Mesendoderm (in vitro differentiated cells): ENCODE measurements around the gene EPAS1.

Experiments used
- DNase-seq: peaks from one replicate; pipeline ENCODE4 v3.0.0; 2013
- H2AK5ac ChIP-seq: 2 replicates; pipeline ENCODE4 v1.6.1; 2013; ENCODE audit warnings: low read length, inconsistent platforms
- H2BK120ac ChIP-seq: 2 replicates; pipeline ENCODE4 v1.6.1; 2013; ENCODE audit warnings: low read depth, mild to moderate bottlenecking, low read length, moderate library complexity, mixed read lengths
- H2BK15ac ChIP-seq: replicated peaks from 2 replicates; pipeline ENCODE4 v1.6.1; 2013; ENCODE audit warnings: low read depth, mild to moderate bottlenecking, moderate library complexity
- H2BK5ac ChIP-seq: 2 replicates; pipeline ENCODE4 v1.6.1; 2013; ENCODE audit warnings: low read length, inconsistent platforms
- H3K18ac ChIP-seq: 2 replicates; pipeline ENCODE4 v1.6.1; 2013; ENCODE audit warnings: mild to moderate bottlenecking, low read length, mixed read lengths
- H3K23ac ChIP-seq: one replicate; pipeline ENCODE4 v1.6.1; 2013; ENCODE audit warnings: low read length
- H3K27ac ChIP-seq: 2 replicates; pipeline ENCODE4 v1.5.1; 2013; ENCODE audit warnings: low read depth, mild to moderate bottlenecking, inconsistent platforms, low read length, moderate library complexity
- H3K27me3 ChIP-seq: 2 replicates; pipeline ENCODE4 v1.6.1; 2013; ENCODE audit warnings: low read length, control low read depth, mild to moderate bottlenecking, inconsistent platforms; ENCODE audit not compliant: insufficient read depth, poor library complexity
- H3K36me3 ChIP-seq: 2 replicates; pipeline ENCODE4 v1.6.1; 2013; ENCODE audit warnings: low read length, inconsistent platforms; ENCODE audit not compliant: control insufficient read depth, insufficient read depth
- H3K4ac ChIP-seq: one replicate; pipeline ENCODE4 v1.6.1; 2013; ENCODE audit warnings: low read depth, mild to moderate bottlenecking, low read length, moderate library complexity
- H3K4me1 ChIP-seq: 2 replicates; pipeline ENCODE4 v1.6.1; 2013; ENCODE audit warnings: low read depth, low read length, inconsistent platforms; ENCODE audit not compliant: control insufficient read depth
- H3K4me2 ChIP-seq: 2 replicates; pipeline ENCODE4 v1.6.1; 2013; ENCODE audit warnings: low read length
- H3K4me3 ChIP-seq: 2 replicates; pipeline ENCODE4 v1.5.1; 2013; ENCODE audit warnings: mild to moderate bottlenecking, low read length
- H3K56ac ChIP-seq: one replicate; pipeline ENCODE4 v1.6.1; 2013; ENCODE audit warnings: low read length
- H3K79me1 ChIP-seq: 2 replicates; pipeline ENCODE4 v1.6.1; 2013; ENCODE audit warnings: low read length, inconsistent platforms
- H3K79me2 ChIP-seq: 2 replicates; pipeline ENCODE4 v1.6.1; 2013; ENCODE audit warnings: mild to moderate bottlenecking, low read length; ENCODE audit not compliant: control insufficient read depth, insufficient read depth
- H3K9ac ChIP-seq: 2 replicates; pipeline ENCODE4 v1.6.1; 2013; ENCODE audit warnings: low read length, inconsistent platforms
- H4K5ac ChIP-seq: one replicate; pipeline ENCODE4 v1.6.1; 2013; ENCODE audit warnings: low read length
- H4K8ac ChIP-seq: one replicate; pipeline ENCODE4 v1.6.1; 2013; ENCODE audit warnings: low read depth, mild to moderate bottlenecking, control low read depth, low read length, moderate library complexity
- WGBS: extraction: QIAGEN DNeasy Blood & Tissue Kit; methylation state at CpG from one replicate; pipeline ENCODE4 v1.1.7; 2013; ENCODE audit warnings: low lambda C conversion rate, missing lambda C conversion rate; ENCODE audit not compliant: insufficient coverage; ENCODE audit errors: extremely low coverage; 5-methylcytosine and 5-hydroxymethylcytosine counted together

EPAS1 gene

DNA sequence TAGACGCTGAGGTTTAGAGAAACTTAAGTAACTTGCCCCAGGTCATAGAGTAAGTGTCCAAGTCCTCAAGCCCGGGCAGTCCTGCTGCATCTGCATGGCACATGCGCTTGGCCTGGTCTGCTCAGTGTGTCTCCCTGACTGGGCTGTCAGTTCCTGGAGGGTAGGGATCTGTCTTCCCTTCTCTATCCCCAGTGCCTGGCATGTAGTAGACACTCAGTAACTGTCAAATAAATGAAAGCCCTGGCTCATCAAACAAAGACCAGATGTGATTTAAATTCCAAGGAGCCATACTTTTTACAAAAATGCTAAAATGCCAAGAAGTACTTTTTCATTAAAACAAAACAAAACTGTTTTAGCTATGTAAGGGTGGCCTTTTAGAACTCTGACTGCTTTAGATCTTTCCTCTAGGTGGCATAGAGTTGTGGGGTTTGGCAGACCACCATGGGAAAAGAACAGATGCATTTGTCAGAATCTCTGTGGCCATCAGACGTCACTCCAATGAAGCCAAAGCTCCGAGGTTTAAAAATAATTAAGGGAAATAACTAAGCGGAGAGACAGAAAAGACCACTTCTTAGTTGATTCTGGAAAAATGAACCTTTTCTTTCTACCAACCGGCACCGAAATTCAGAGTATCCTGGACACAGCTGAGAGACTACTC, 34.0 kb downstream of the EPAS1 start:
- no peak overlapping the region for H4K5ac ChIP-seq
- H2BK120ac ChIP-seq, result no peak overlapping the region
- no peak overlapping the region for H3K18ac ChIP-seq
- no peaks in the 10 kb centered on the region for H3K79me1 ChIP-seq
- H3K9ac ChIP-seq, result no peak overlapping the region
- no peak overlapping the region for H3K4me2 ChIP-seq
- no peak overlapping the region for H3K27ac ChIP-seq
- H3K4ac ChIP-seq, result no peak overlapping the region
- H2BK15ac ChIP-seq, result no peak overlapping the region
- H2BK5ac ChIP-seq, result no peak overlapping the region
- no peaks in the 10 kb centered on the region for H3K79me2 ChIP-seq
- no peak overlapping the region for H2AK5ac ChIP-seq
- no peak overlapping the region for H4K8ac ChIP-seq
- DNase-seq, result no peak
- peaks cover 7% of the 10 kb centered on the region for H3K4me1 ChIP-seq
- H3K23ac ChIP-seq, result no peak overlapping the region
- no CpG with 5 or more reads among the region's 8 CpGs for WGBS
- H3K27me3 ChIP-seq, result no peaks in the 10 kb centered on the region
- H3K56ac ChIP-seq, result no peak overlapping the region
- no peak overlapping the region for H3K4me3 ChIP-seq
- no peaks in the 10 kb centered on the region for H3K36me3 ChIP-seq

DNA sequence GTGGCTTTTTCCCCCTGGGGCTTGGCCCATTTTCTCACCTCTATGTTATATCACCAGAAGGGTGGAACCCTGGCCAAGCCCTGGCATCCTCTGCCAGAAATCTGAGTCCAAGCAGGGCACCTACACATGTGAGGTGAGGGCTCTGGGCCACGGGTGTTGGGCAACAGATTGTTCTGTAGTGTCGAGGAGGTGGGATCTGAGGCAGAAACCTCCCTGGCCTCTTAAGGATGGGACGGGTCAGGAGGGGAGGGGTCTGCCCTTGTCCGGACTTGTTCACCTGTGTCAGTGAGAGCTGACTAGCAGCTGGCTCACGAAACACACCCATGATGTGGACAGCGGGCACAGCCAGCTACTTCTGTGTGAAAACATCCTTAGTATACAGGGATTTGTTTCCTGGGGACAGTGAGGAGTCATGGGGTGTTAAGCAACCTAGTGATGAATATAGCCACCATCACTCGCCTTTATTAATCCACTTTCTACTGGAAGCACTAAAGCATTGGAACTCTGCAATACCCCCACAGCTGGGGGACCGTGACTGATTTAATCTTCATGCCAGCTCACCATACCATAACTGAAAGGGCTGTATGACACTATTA, 35.6 kb downstream of the EPAS1 start:
- H2BK5ac ChIP-seq, result no peak overlapping the region
- no peaks in the 10 kb centered on the region for H3K79me1 ChIP-seq
- no peak for DNase-seq
- H3K27me3 ChIP-seq, result no peaks in the 10 kb centered on the region
- no peak overlapping the region for H3K23ac ChIP-seq
- H3K4me1 ChIP-seq, result peaks cover 7% of the 10 kb centered on the region
- no peak overlapping the region for H3K18ac ChIP-seq
- no peak overlapping the region for H4K5ac ChIP-seq
- no peak overlapping the region for H2BK15ac ChIP-seq
- no peak overlapping the region for H3K4me3 ChIP-seq
- no peak overlapping the region for H2BK120ac ChIP-seq
- no peak overlapping the region for H4K8ac ChIP-seq
- H2AK5ac ChIP-seq, result no peak overlapping the region
- H3K56ac ChIP-seq, result no peak overlapping the region
- no peaks in the 10 kb centered on the region for H3K36me3 ChIP-seq
- no CpG with 5 or more reads among the region's 8 CpGs for WGBS
- H3K4me2 ChIP-seq, result no peak overlapping the region
- no peak overlapping the region for H3K27ac ChIP-seq
- H3K4ac ChIP-seq, result no peak overlapping the region
- no peaks in the 10 kb centered on the region for H3K79me2 ChIP-seq
- H3K9ac ChIP-seq, result no peak overlapping the region

DNA sequence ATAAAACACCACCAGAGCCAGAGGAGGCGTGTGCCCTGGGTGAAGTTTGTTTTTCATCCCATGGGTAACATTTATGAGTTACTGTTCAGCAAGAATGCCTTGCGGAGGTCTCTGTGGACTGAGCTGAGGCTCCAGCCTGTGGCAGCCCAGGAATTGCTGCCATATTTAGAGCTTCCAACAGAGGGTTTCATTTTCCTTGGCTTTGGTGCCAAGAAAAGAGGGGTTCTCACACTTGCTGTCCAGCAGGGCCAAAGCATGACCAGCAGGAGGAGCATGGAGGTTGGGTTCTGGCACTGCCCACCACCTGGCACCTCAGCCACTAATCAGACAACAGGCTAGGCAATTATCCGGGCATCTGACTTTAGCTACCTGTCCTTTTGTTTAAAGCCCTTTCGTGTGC, 36.7 kb downstream of the EPAS1 start:
- Histone ChIP-seq H4K8ac (no peak overlapping the region), H3K9ac (no peak overlapping the region), H3K27ac (no peak overlapping the region), H3K23ac (no peak overlapping the region), H3K4me2 (no peak overlapping the region), H2AK5ac (no peak overlapping the region), H2BK15ac (no peak overlapping the region), H3K4me1 (peaks cover 7% of the 10 kb centered on the region), H2BK5ac (no peak overlapping the region), H3K4ac (no peak overlapping the region), H2BK120ac (no peak overlapping the region), H3K36me3 (no peaks in the 10 kb centered on the region), H3K79me1 (no peaks in the 10 kb centered on the region), H4K5ac (no peak overlapping the region), H3K4me3 (no peak overlapping the region), H3K27me3 (no peaks in the 10 kb centered on the region), H3K56ac (no peak overlapping the region), H3K18ac (no peak overlapping the region), H3K79me2 (no peaks in the 10 kb centered on the region)
- whole genome bisulfite sequencing, result no CpG with 5 or more reads among the region's 4 CpGs
- no peak for DNase-seq

DNA sequence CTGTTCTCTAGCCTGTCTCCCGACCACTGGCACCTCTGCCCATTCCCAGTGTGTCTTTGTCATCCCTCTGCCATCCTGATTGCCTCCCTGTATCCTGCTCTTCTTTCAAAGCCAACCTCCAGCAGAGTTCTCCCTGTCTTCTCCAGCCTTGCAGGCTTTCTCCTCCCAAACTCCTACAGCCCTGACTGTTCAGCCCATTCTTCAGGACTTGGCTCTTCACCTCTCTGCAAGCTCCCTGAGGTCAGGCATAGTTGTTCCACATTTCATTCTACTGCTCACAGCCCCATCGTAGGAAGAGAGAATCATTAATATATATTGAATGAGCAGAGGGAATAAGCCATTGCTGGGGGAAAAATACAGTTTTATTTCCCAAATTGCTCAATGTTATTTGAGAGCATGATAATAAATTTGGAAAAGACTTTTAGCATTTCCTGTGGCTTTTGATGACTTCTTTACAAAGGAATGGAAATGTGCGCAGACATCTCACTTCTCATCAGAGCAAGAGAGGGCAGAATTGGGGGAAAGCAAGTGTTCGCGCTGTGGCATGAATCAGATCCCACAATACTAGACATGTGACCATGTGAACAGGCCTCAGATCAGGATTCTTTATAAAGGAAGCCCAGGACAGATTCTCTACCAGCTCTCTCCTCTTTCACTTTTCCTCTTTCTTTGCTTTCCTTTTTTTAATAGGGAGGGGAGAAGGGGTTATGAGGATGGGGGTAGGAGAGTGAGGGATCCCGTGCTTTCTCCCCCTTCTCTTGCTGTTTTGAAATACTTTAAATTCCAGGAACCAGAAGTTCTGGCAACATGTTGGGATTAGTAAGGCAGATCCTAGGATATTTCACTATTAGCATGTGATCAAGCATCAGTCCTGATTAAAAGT, 37.4 kb downstream of the EPAS1 start:
- H2BK15ac ChIP-seq, result no peak overlapping the region
- no peaks in the 10 kb centered on the region for H3K79me2 ChIP-seq
- H3K18ac ChIP-seq, result no peak overlapping the region
- H3K27ac ChIP-seq, result no peak overlapping the region
- no peak for DNase-seq
- H3K36me3 ChIP-seq, result no peaks in the 10 kb centered on the region
- H2BK5ac ChIP-seq, result no peak overlapping the region
- no peak overlapping the region for H2BK120ac ChIP-seq
- no peak overlapping the region for H4K8ac ChIP-seq
- WGBS, result no CpG with 5 or more reads among the region's 6 CpGs
- H3K4me1 ChIP-seq, result peaks cover 7% of the 10 kb centered on the region
- no peak overlapping the region for H4K5ac ChIP-seq
- H2AK5ac ChIP-seq, result no peak overlapping the region
- H3K27me3 ChIP-seq, result no peaks in the 10 kb centered on the region
- H3K79me1 ChIP-seq, result no peaks in the 10 kb centered on the region
- H3K4me2 ChIP-seq, result no peak overlapping the region
- no peak overlapping the region for H3K4me3 ChIP-seq
- H3K56ac ChIP-seq, result no peak overlapping the region
- H3K9ac ChIP-seq, result no peak overlapping the region
- H3K23ac ChIP-seq, result no peak overlapping the region
- no peak overlapping the region for H3K4ac ChIP-seq

DNA sequence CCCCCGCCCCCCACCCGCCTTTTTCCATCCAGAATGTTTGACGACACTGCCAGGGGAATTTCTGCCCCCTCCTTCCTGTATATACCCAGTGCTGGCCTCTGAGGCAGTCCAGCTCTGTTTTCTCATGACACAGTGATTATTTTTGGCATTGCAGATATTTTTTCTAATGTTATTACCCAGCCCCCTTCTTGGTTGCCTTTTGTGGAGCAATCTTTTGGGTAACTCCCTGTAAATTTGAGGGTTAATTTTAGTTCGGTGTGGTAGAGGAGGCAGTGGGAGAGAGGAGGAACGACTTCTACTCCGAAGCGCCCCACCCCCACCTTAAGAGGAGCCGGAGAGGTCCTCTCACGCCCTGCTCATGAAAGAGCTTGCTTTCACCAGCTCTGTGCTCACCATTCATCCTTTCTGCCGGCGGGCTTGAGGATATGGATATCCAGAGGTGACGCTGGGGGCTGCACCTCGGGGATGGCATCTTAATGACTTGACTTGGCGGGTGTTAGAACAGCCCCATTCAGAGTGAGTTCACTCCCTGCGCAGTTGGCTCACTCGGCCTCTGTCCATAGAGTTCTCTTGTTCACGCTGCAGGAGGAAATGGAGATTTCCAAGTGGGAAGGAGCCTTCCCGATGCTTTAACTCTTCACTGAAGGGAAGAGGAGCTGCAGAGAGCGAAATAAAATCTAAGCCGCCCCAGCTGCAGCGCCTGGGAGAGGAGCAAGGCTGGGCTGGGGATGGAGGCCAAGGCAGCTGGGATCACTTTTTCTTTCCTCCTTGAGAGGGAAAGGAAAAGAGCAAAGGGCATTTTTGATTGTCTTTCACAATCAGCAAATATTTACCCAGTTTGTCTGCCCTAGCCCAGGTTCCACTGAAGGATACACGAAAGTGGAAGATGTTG, 38.4 kb downstream of the EPAS1 start:
- H3K4me3 ChIP-seq, result no peak overlapping the region
- no peaks in the 10 kb centered on the region for H3K27me3 ChIP-seq
- no peaks in the 10 kb centered on the region for H3K36me3 ChIP-seq
- H3K4me2 ChIP-seq, result peak overlapping the region; percentile 13
- no peak overlapping the region for H2BK15ac ChIP-seq
- H2AK5ac ChIP-seq, result no peak overlapping the region
- WGBS, result no CpG with 5 or more reads among the region's 22 CpGs
- H4K8ac ChIP-seq, result no peak overlapping the region
- H2BK5ac ChIP-seq, result no peak overlapping the region
- H3K4ac ChIP-seq, result no peak overlapping the region
- peak overlapping the region; percentile 23 for H3K18ac ChIP-seq
- H3K79me1 ChIP-seq, result no peaks in the 10 kb centered on the region
- H3K79me2 ChIP-seq, result no peaks in the 10 kb centered on the region
- no peak overlapping the region for H2BK120ac ChIP-seq
- no peak overlapping the region for H3K27ac ChIP-seq
- peak overlapping the region; percentile 9 for H3K9ac ChIP-seq
- H4K5ac ChIP-seq, result no peak overlapping the region
- H3K23ac ChIP-seq, result peak overlapping the region; percentile 59
- DNase-seq, result peak; percentile 68
- H3K4me1 ChIP-seq, result peaks cover 7% of the 10 kb centered on the region
- H3K56ac ChIP-seq, result peak overlapping the region; percentile 40
